Right renal pelvis (tissue), 4 donors: ENCODE measurements around the gene ATRIP. TPM values are rescaled to one million over a fixed set of nuclear protein-coding genes. Genes with fewer than 3 reads are reported as not detected.

Source experiments
- DNase-seq, 4 donors: peaks; one replicate each; pipeline ENCODE4 v3.0.0-alpha.2; 2013; ENCODE audit warnings: low read depth in 4 of 4, low spot score in 3 of 4, missing footprints in 1 of 4
- polyA plus RNA-seq, 4 donors: library from polyadenylated mRNA; unstranded; fragments of 120-200 nt; gene quantifications; one replicate each; pipeline ENCODE4 v1.2.1, GENCODE V29; 2013; ENCODE audit not compliant: insufficient read length in 4 of 4

Gene ATRIP
- polyA plus RNA-seq, 4 donors = 12.6 to 16.9 (median 14.5) TPM

GRCh38 chr3:48422681-48423080 lies 23.9 kb upstream of the ATRIP start:
- DNase-seq = no peak

- DNase-seq = no peak
Observed at GRCh38 chr3:48423241-48423882, 23.2 kb upstream of the ATRIP start.

- no peak for DNase-seq
Observed at GRCh38 chr3:48423883-48424695, 22.4 kb upstream of the ATRIP start.

- DNase-seq = no peak
Observed at GRCh38 chr3:48425281-48425812, 21.2 kb upstream of the ATRIP start.

GRCh38 chr3:48426401-48426909 lies 20.1 kb upstream of the ATRIP start:
- DNase-seq = no peak

GRCh38 chr3:48426944-48427629 lies 19.4 kb upstream of the ATRIP start:
- DNase-seq = no peak

- no peak for DNase-seq
Observed at GRCh38 chr3:48427630-48427962, 18.9 kb upstream of the ATRIP start.

GRCh38 chr3:48428088-48428571 lies 18.4 kb upstream of the ATRIP start:
- no peak for DNase-seq

GRCh38 chr3:48428572-48429316 lies 17.8 kb upstream of the ATRIP start:
- DNase-seq = peak in 2 of 4 donors; percentile 53 to 61

- DNase-seq = peak in 2 of 4 donors; percentile 43 to 49
Observed at GRCh38 chr3:48429317-48429959, 17.1 kb upstream of the ATRIP start.

GRCh38 chr3:48429960-48430707 lies 16.4 kb upstream of the ATRIP start, which contains the start of gene PLXNB1:
TSS of gene PLXNB1 (minus strand) at chr3:48430086. CDS start at chr3:48424611, 5,475 bp downstream.
- DNase-seq = peak in 3 of 4 donors; percentile 85 to 88 (median 86)

- no peak for DNase-seq
Observed at GRCh38 chr3:48430708-48431101, 15.8 kb upstream of the ATRIP start.

GRCh38 chr3:48431224-48432029 lies 15.1 kb upstream of the ATRIP start:
- no peak for DNase-seq

- DNase-seq = no peak
Observed at GRCh38 chr3:48432411-48433371, 13.8 kb upstream of the ATRIP start.

GRCh38 chr3:48433472-48434118 lies 12.9 kb upstream of the ATRIP start:
- DNase-seq = no peak

- no peak for DNase-seq
Observed at GRCh38 chr3:48434591-48435222, 11.8 kb upstream of the ATRIP start.
